ENCODE results near the gene ANP32E.

DNA sequence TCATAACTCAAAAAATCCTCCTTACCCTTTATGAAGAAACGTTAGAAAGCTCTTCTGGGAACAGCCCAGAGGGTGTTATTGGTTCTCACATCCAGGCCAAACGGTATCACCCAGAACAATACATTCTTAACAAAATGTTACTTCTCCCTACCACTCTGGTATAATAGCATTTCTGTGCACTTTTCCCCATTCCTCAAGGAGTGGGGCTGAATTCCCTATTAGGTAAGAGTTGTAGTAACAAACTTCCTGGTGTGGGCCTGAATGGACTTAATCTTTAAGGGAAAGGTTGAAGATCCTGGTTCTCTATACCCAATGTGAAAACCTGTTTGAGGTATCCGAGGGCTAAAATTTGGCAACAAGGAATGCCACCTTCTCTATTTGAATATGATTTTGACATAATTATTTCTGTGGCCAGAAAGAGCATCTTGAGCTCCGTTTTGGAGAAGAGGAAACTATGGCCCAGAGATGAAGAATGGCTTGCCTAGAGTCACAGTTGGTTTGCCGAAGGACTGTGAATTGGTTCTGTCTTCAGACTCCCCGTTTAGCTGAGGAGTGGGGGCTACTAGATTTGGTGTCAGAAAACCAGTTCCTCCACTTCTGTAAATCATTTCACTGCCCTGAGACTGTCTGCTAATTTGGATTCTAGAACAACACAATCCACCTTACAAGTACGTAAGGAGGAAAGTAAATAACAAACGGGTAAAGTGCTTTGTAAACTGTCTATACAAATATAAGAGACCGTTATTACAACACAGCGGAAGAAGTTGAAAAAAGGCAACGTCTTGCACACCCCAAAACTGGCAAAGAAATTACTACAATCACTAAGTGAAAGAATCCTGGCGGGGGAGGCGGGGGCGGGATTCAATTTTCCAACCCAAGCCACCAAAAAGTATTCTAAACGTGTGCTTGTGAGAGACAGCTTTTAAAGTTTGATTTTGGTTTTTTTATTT, 2.3 kb downstream of the ANP32E start:
- TF ChIP-seq CTCF (IDR thresholded peaks at IDR 0.05; ENCODE audit: insufficient read depth, low read length, poor library complexity, severe bottlenecking) (no peak), EZH2phosphoT487 (conservative IDR thresholded peaks at IDR 0.05; ENCODE audit: low read length) (no peak)
